H1 (cell line): ENCODE results near the gene CBX4. TPM values are rescaled to one million over a fixed set of nuclear protein-coding genes. Genes with fewer than 3 reads are reported as not detected.

Source experiments
- CTCF ChIA-PET: fragments of 300-600 bp; sonication (Branson Sonifier 250); formaldehyde crosslinking; loops from one replicate; lab custom pipeline; 2021; ENCODE audit not compliant: partially characterized antibody; lab: Charles Lee
- POLR2A ChIA-PET: fragments of 300-600 bp; sonication (Branson Sonifier 250); formaldehyde crosslinking; loops from one replicate; lab custom pipeline; 2021; ENCODE audit warnings: inconsistent platforms; ENCODE audit not compliant: partially characterized antibody; lab: Charles Lee
- DNase-seq, 2 experiments: peaks; one replicate each; pipeline versions ENCODE4 v3.0.0 to v3.0.0-alpha.2; 2010 to 2022; ENCODE audit warnings: low spot score in 2 of 2, low read depth in 1 of 2, mixed read lengths in 1 of 2
- FAIRE-seq: peaks from 2 replicates; lab custom pipeline; 2011; peaks lifted over from hg19 to GRCh38; lab: Jason Lieb, UNC
- H2AFZ ChIP-seq: 2 replicates; pipeline ENCODE4 v1.8.1; 2012; ENCODE audit warnings: low read length, inconsistent platforms
- H2AK5ac ChIP-seq: 2 replicates; pipeline ENCODE4 v1.6.1; 2013; ENCODE audit warnings: low read depth, low read length
- H2BK120ac ChIP-seq: replicated peaks from 2 replicates; pipeline ENCODE3; 2013; ENCODE audit warnings: low read depth, low read length, inconsistent platforms
- H2BK12ac ChIP-seq: 2 replicates; pipeline ENCODE4 v1.6.1; 2013; ENCODE audit warnings: low read depth, low read length
- H2BK15ac ChIP-seq: 2 replicates; pipeline ENCODE4 v1.6.1; 2013; ENCODE audit warnings: low read length
- H2BK20ac ChIP-seq: 2 replicates; pipeline ENCODE4 v1.6.1; 2013; ENCODE audit warnings: low read length
- H2BK5ac ChIP-seq: 2 replicates; pipeline ENCODE4 v1.6.1; 2013; ENCODE audit warnings: low read depth, low read length
- H3K14ac ChIP-seq: 2 replicates; pipeline ENCODE4 v1.6.1; 2013; ENCODE audit warnings: inconsistent platforms; ENCODE audit not compliant: insufficient read length
- H3K18ac ChIP-seq: 2 replicates; pipeline ENCODE4 v1.6.1; 2013; ENCODE audit warnings: low read length; ENCODE audit errors: extremely low read depth
- H3K23ac ChIP-seq: 2 replicates; pipeline ENCODE4 v1.6.1; 2013; ENCODE audit warnings: inconsistent platforms; ENCODE audit not compliant: insufficient read length
- H3K23me2 ChIP-seq: 2 replicates; pipeline ENCODE4 v1.6.1; 2013; ENCODE audit warnings: low read depth, low read length
- H3K27ac ChIP-seq: 2 replicates; pipeline ENCODE4 v1.6.1; 2011; ENCODE audit warnings: low read depth, low read length, inconsistent platforms
- H3K27me3 ChIP-seq, 4 experiments: replicated peaks in 1 of 4; 1 replicate in 1 of 4; 2 replicates in 3 of 4; pipeline versions ENCODE4 v1.6.1 to v1.8.1; 2011 to 2013; ENCODE audit warnings: low read length in 3 of 4, mild to moderate bottlenecking in 3 of 4, inconsistent platforms in 2 of 4, mixed read lengths in 2 of 4, moderate library complexity in 1 of 4; ENCODE audit not compliant: control insufficient read depth in 3 of 4, insufficient read depth in 3 of 4; ENCODE audit errors: extremely low read depth in 1 of 4
- H3K36me3 ChIP-seq, 4 experiments: 2 replicates each; pipeline versions ENCODE4 v1.6.1 to v1.8.1; 2011 to 2013; ENCODE audit warnings: mild to moderate bottlenecking in 4 of 4, low read length in 3 of 4, moderate library complexity in 2 of 4, control low read depth in 1 of 4, inconsistent platforms in 1 of 4; ENCODE audit not compliant: insufficient read depth in 4 of 4, control insufficient read depth in 2 of 4
- H3K4ac ChIP-seq: replicated peaks from 2 replicates; pipeline ENCODE3; 2013; ENCODE audit warnings: low read length, low read depth, mixed read lengths, inconsistent platforms; ENCODE audit not compliant: insufficient read length
- H3K4me1 ChIP-seq, 4 experiments: replicated peaks in 1 of 4; 1 replicate in 1 of 4; 2 replicates in 3 of 4; pipeline versions ENCODE4 v1.6.1 to v1.8.1; 2011 to 2013; ENCODE audit warnings: low read length in 3 of 4, inconsistent platforms in 2 of 4, mixed read lengths in 1 of 4; ENCODE audit not compliant: insufficient read depth in 4 of 4, control insufficient read depth in 3 of 4
- H3K4me2 ChIP-seq, 2 experiments: 2 replicates each; pipeline versions ENCODE4 v1.6.1 to v1.8.1; 2011 to 2013; ENCODE audit warnings: low read depth in 2 of 2, low read length in 2 of 2, control low read depth in 1 of 2, inconsistent platforms in 1 of 2, mild to moderate bottlenecking in 1 of 2; ENCODE audit not compliant: insufficient read depth in 1 of 2
- H3K4me3 ChIP-seq, 4 experiments: fragments of 200-600, 300-600 bp in 1 of 4; sonication (generic), shearing (Covaris generic), sonication (Bioruptor Twin) in 1 of 4; 2 replicates each; pipeline versions ENCODE4 v1.5.1 to v1.8.1; 2011 to 2016; ENCODE audit warnings: low read length in 4 of 4, low read depth in 3 of 4, control low read depth in 2 of 4, inconsistent platforms in 2 of 4, mild to moderate bottlenecking in 2 of 4, mixed read lengths in 1 of 4, moderate library complexity in 1 of 4; ENCODE audit not compliant: insufficient read depth in 2 of 4; ENCODE audit errors: extremely low read depth in 1 of 4
- H3K56ac ChIP-seq: replicated peaks from 2 replicates; pipeline ENCODE3; 2013; ENCODE audit warnings: low read depth, mild to moderate bottlenecking, mixed read lengths, low read length, inconsistent platforms; ENCODE audit not compliant: insufficient read length
- H3K79me1 ChIP-seq: 2 replicates; pipeline ENCODE4 v1.6.1; 2013; ENCODE audit warnings: low read depth, low read length, control low read depth
- H3K79me2 ChIP-seq, 2 experiments: 2 replicates each; pipeline versions ENCODE4 v1.6.1 to v1.8.1; 2012 to 2013; ENCODE audit warnings: low read length in 2 of 2, mild to moderate bottlenecking in 2 of 2, inconsistent platforms in 1 of 2; ENCODE audit not compliant: insufficient read depth in 2 of 2, control insufficient read depth in 1 of 2
- H3K9ac ChIP-seq, 4 experiments: replicated peaks in 1 of 4; 1 replicate in 1 of 4; 2 replicates in 3 of 4; pipeline versions ENCODE4 v1.6.1 to v1.8.1; 2011 to 2013; ENCODE audit warnings: low read depth in 3 of 4, low read length in 3 of 4, control low read depth in 2 of 4, mild to moderate bottlenecking in 2 of 4, moderate library complexity in 2 of 4, inconsistent platforms in 1 of 4; ENCODE audit errors: extremely low read depth in 1 of 4
- H3K9me3 ChIP-seq, 2 experiments: 2 replicates each; pipeline versions ENCODE4 v1.6.1 to v1.8.1; 2012 to 2013; ENCODE audit warnings: mild to moderate bottlenecking in 2 of 2, moderate library complexity in 2 of 2, control low read depth in 1 of 2, inconsistent platforms in 1 of 2, low read depth in 1 of 2, low read length in 1 of 2, mixed read lengths in 1 of 2; ENCODE audit not compliant: insufficient read depth in 2 of 2
- H4K20me1 ChIP-seq, 2 experiments: replicated peaks in 1 of 2; 2 replicates each; pipeline versions ENCODE3 to v1.8.1; 2011 to 2013; ENCODE audit warnings: inconsistent platforms in 2 of 2, low read length in 2 of 2, mild to moderate bottlenecking in 1 of 2; ENCODE audit not compliant: insufficient read depth in 2 of 2, control insufficient read depth in 1 of 2
- H4K5ac ChIP-seq: 2 replicates; pipeline ENCODE4 v1.6.1; 2013; ENCODE audit warnings: low read length, low read depth, mixed read lengths, inconsistent platforms; ENCODE audit not compliant: insufficient read length
- H4K8ac ChIP-seq: 2 replicates; pipeline ENCODE4 v1.8.0; 2013; ENCODE audit warnings: mild to moderate bottlenecking, moderate library complexity, low read length, inconsistent platforms; ENCODE audit not compliant: insufficient read depth; ENCODE audit errors: extremely low read depth
- H4K91ac ChIP-seq: replicated peaks from 2 replicates; pipeline ENCODE3; 2013; ENCODE audit warnings: low read length, mixed read lengths, inconsistent platforms; ENCODE audit not compliant: insufficient read length
- ASH2L ChIP-seq: fragments of 200-600, 300-600 bp; sonication (generic); IDR thresholded peaks from one replicate; pipeline ENCODE4 v1.7.1; 2017; ENCODE audit warnings: low read length
- CBX8 ChIP-seq: fragments of 300-800, 300-1000 bp; sonication (generic); IDR thresholded peaks from 2 replicates; pipeline ENCODE4 v1.7.1; 2016; ENCODE audit warnings: low read depth, low read length, borderline replicate concordance
- RNF2 ChIP-seq: fragments of 200-900, 300-1000 bp; sonication (generic); IDR thresholded peaks from 2 replicates; pipeline ENCODE4 v1.7.1; 2016; ENCODE audit warnings: borderline replicate concordance, low read depth, mild to moderate bottlenecking, antibody characterized with exemption, low read length; ENCODE audit not compliant: poor library complexity, severe bottlenecking; ENCODE audit errors: missing control alignments
- WGBS, 2 experiments: shearing (Covaris generic) in 1 of 2; methylation state at CpG; one replicate each; pipeline versions ENCODE4 v1.1.6 to v1.1.7; 2013 to 2015; ENCODE audit warnings: low lambda C conversion rate in 2 of 2, mixed read lengths in 2 of 2, inconsistent platforms in 1 of 2, low coverage in 1 of 2, missing lambda C conversion rate in 1 of 2; ENCODE audit not compliant: insufficient replicate concordance in 2 of 2, insufficient coverage in 1 of 2, insufficient read length in 1 of 2; ENCODE audit errors: extremely low coverage in 1 of 2, missing lambda C conversion rate in 1 of 2; 5-methylcytosine and 5-hydroxymethylcytosine counted together
- polyA plus RNA-seq, 7 experiments: library from polyadenylated mRNA; depleted of rRNA in 3 of 7; stranded (reverse) in 5 of 7; unstranded in 2 of 7; fragments of >200 nt in 5 of 7; fragments of 200-250 nt in 2 of 7; gene quantifications; 1 replicate in 5 of 7; 2 replicates in 1 of 7; 4 replicates in 1 of 7; pipeline versions ENCODE4 v1.2.1 to v1.2.3, GENCODE V29; 2011 to 2013; ENCODE audit warnings: missing spikeins in 2 of 7, mixed read lengths in 2 of 7
- total RNA-seq: library from RNA; stranded (reverse); fragmentation: NEBNext Ultra II Directional; extraction: Animal tissue kit (Norgen Biotek cat#: 25700); gene quantifications from 2 replicates; pipeline ENCODE4 v1.2.1, GENCODE V29; 2021

The CBX4 gene
- total and polyA plus RNA-seq, 2 of the 8 experiments (the other 6 are each of a cell fraction or from before 2014, with no cell fraction given), result 1.8 to 4.0 TPM

GRCh38 chr17:79802039-79802735 is 37.1 kb downstream of the CBX4 start:
- Histone ChIP-seq H3K14ac (no peak overlapping the region), H3K4me3 (no peak overlapping the region; a peak in 1 of 8 replicates), H4K5ac (no peak overlapping the region), H3K56ac (no peak overlapping the region), H3K79me2 (no peaks in the 10 kb centered on the region), H3K9ac (no peak overlapping the region), H4K8ac (no peak overlapping the region), H4K91ac (no peak overlapping the region), H3K23me2 (peaks cover 2% of the 10 kb centered on the region; the same call in 1 of the 2 replicates), H2BK15ac (no peak overlapping the region), H3K36me3 (peaks cover 0 to 12% (median 0%) of the 10 kb centered on the region in 4 experiments; a peak in 1 of 8 replicates), H3K4me2 (peak overlapping the region; percentile 10 to 70; a peak in 1 of 4 replicates), H3K27ac (no peak overlapping the region), H2AK5ac (0 out of 2 replicates have a peak overlapping the region, but pooled peaks have one; percentile 2), H4K20me1 (peaks cover 4 to 25% of the 10 kb centered on the region in 2 experiments), H2AFZ (no peak overlapping the region), H2BK12ac (peak overlapping the region; percentile 68; the same call in 1 of the 2 replicates), H2BK5ac (no peak overlapping the region), H3K79me1 (no peaks in the 10 kb centered on the region), H2BK20ac (0 out of 2 replicates have a peak overlapping the region, but pooled peaks have one; percentile 43)
- FAIRE-seq, result no peak
- 23% methylated on average over 11 of the region's 11 CpGs; no CpG with 5 or more reads in 1 of the 2 experiments for WGBS, 2 experiments
- CTCF ChIA-PET, result interaction anchor here (1.0 to 19.1 kb wide), 9 partner anchors 9 to 163 kb away, joined by 3 to 576 read pairs (median 12); partner anchors contain the start of gene CBX4
- peak; percentile 66; the same call in 1 of the 2 replicates for TF ChIP-seq CBX8
- TF ChIP-seq ASH2L, result no peak
- peak; percentile 9 for TF ChIP-seq RNF2
- TF ChIP-seq, all 59 proteins: peak for 2
- no peak overlapping the region for H3K23ac ChIP-seq
- H3K4ac ChIP-seq, result no peak overlapping the region
- peaks cover 4 to 63% (median 48%) of the 10 kb centered on the region in 4 experiments for H3K4me1 ChIP-seq
- peaks cover 0 to 7% of the 10 kb centered on the region in 2 experiments; a peak in 3 of 4 replicates for H3K9me3 ChIP-seq
- DNase-seq, result peak in 1 of 2 experiments; percentile 49
- no peak overlapping the region for H3K18ac ChIP-seq
- POLR2A ChIA-PET, result interaction anchor here (1.1 to 24.0 kb wide), 9 partner anchors 9 to 40 kb away, joined by 4 to 374 read pairs (median 6); partner anchors contain the start of genes CBX2 and CBX4
- H2BK120ac ChIP-seq, result no peak overlapping the region
- peaks cover 88 to 96% (median 95%) of the 10 kb centered on the region in 4 experiments for H3K27me3 ChIP-seq
